ENCODE data around the gene CA12. TPM values are rescaled to one million over a fixed set of nuclear protein-coding genes. Genes with fewer than 3 reads are reported as not detected.

The CA12 gene
- total and polyA plus RNA-seq, 2 donors (not counting 3 experiments of a cell fraction or from before 2014, with no cell fraction given), result 1.1 to 5.9 TPM

GRCh38 chr15:63422891-63423590 lies 41.4 kb upstream of the CA12 start:
- TF ChIP-seq POLR2A (IDR thresholded peaks at IDR 0.05; ENCODE audit: low read depth, low read length) (no peak), CTCF (IDR thresholded peaks at IDR 0.05; ENCODE audit: extremely low read depth in 1 of 2, insufficient read depth in 1 of 2, low read depth in 1 of 2, low read length in 2 of 2) (no peak), MYC (IDR thresholded peaks at IDR 0.05; ENCODE audit: low read depth, low read length) (no peak), FOS (IDR thresholded peaks at IDR 0.05; ENCODE audit: borderline replicate concordance, insufficient read depth, low read length) (no peak), POLR2AphosphoS5 (IDR thresholded peaks at IDR 0.05; ENCODE audit: insufficient read depth, low read depth, low read length) (no peak), EZH2 (IDR thresholded peaks at IDR 0.05; ENCODE audit: borderline replicate concordance, low read depth, low read length, severe bottlenecking) (no peak), MAX (IDR thresholded peaks at IDR 0.05; ENCODE audit: insufficient read depth, insufficient read length) (no peak), JUN (IDR thresholded peaks at IDR 0.05; ENCODE audit: borderline replicate concordance, insufficient read depth, insufficient read length, low read depth) (no peak), GATA2 (IDR thresholded peaks at IDR 0.05; ENCODE audit: insufficient read depth, insufficient read length, low read depth, low read length) (no peak)
- H3K9ac ChIP-seq (replicated peaks; ENCODE audit: extremely low read depth, insufficient read depth, low read length), result no peak overlapping the region
- dilution Hi-C loops (cut with MboI; ENCODE audit: extremely low pct_ligation_motif_present, low sequenced_read_pairs), result no loop called here
- no peak for FAIRE-seq
- H3K4me2 ChIP-seq (ENCODE audit: insufficient read depth, low read length), result no peak overlapping the region
- H3K27ac ChIP-seq (ENCODE audit: insufficient read depth, low read depth, low read length), result no peak overlapping the region
- intact Hi-C loops (cut with micrococcal nuclease), result no loop called here
- H3K9me3 ChIP-seq (replicated peaks; ENCODE audit: control insufficient read depth, insufficient read depth, low read length), result no peaks in the 10 kb centered on the region
- no peaks in the 10 kb centered on the region for H3K79me2 ChIP-seq (ENCODE audit: control insufficient read depth, insufficient read depth, low read length)
- no peaks in the 10 kb centered on the region for H4K20me1 ChIP-seq (replicated peaks; ENCODE audit: control insufficient read depth, extremely low read depth, insufficient read depth, low read length)
- no peak for DNase-seq (ENCODE audit: low read depth, low spot score)
- H3K27me3 ChIP-seq (ENCODE audit: control insufficient read depth in 2 of 2, insufficient read depth in 2 of 2, low read length in 2 of 2), result no peaks in the 10 kb centered on the region
- no peaks in the 10 kb centered on the region for H3K9me1 ChIP-seq (replicated peaks; ENCODE audit: control insufficient read depth, extremely low read depth, insufficient read depth, low read length)
- ChIA-PET CTCF (interaction anchor here (0.9 to 1.7 kb wide), 3 partner anchors 8 to 24 kb away, joined by 4 to 6 read pairs (median 5); no protein-coding TSS in a partner anchor), POLR2A (no interaction called here)
- BruUV-seq (replicated peaks), result no TSS peak
- no peak overlapping the region for H3K4me3 ChIP-seq (replicated peaks in 1 of 3; ENCODE audit: insufficient read depth in 1 of 3, low read depth in 1 of 3, low read length in 3 of 3)
- no peaks in the 10 kb centered on the region for H3K4me1 ChIP-seq (ENCODE audit: control insufficient read depth, extremely low read depth, insufficient read depth, low read length)
- H3K36me3 ChIP-seq (ENCODE audit: control insufficient read depth in 2 of 2, extremely low read depth in 1 of 2, insufficient read depth in 2 of 2, low read length in 2 of 2), result no peaks in the 10 kb centered on the region
- no peak overlapping the region for H2AFZ ChIP-seq (ENCODE audit: low read depth, low read length)

All from endothelial cell of umbilical vein (primary cell).